Stimulated activated CD8-positive, alpha-beta memory T cell treated with anti-CD3 and anti-CD28 coated beads, Interleukin-12 subunit alpha, Interleukin-12 subunit beta, amount 100 ng/mL, for 4 hours (primary cell): ENCODE results near the gene GLB1L3.
A peak's percentile ranks its signal among the peaks of the same experiment; 100 is the strongest.
"Not testable (repeated sequence)": the region's sequence is repeated elsewhere in the genome, so short reads cannot be mapped to it uniquely, and the experiment has no call there.

ENCODE experiments used
- DNase-seq: peaks from one replicate; pipeline ENCODE4 v3.0.0-alpha.2; 2020; ENCODE audit warnings: low read depth

Gene GLB1L3

GRCh38 chr11:134252346-134253187 is 23.6 kb upstream of the GLB1L3 start:
- DNase-seq = no peak

DNA sequence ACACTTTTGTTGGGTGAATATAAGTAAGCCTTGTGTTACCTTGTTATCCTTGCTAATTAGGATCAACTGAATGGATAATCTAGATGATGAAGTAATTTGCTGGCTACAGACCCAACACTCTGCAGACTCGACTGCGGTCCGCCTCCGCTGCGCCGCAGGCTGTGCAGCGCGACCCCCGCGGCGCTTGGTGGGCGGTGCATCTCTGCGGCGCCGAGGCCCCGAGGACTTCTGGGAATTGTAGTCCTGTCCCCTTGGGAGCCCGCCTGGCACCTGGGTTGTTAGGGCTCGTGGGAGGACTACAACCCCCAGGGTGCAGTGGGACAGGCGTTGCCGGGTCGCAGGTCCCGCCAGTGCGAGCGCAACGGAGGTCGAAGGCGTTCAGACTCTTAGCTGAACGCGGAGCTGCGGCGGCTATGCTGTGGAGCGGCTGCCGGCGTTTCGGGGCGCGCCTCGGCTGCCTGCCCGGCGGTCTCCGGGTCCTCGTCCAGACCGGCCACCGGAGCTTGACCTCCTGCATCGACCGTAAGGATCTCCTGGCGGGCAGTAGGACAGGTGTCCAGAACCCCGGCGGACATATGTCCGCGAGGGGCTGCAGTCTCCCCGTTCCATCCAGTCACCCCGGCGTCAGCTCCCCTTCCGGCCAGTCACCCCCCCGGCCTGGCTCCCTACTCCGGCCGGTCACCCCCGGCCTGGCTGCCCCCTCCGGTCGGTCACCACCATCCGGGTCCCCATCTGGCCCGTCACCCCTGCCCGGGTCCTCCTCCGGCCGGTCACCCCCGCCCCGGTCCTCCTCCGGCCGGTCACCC is 22.8 kb upstream of the GLB1L3 start, which contains the start of the genes ACAD8 and THYN1:
ACAD8 (plus strand) TSS at position 381 of the 806 bp plus-strand sequence; CDS start at position 414, 33 bp downstream.
THYN1 (minus strand) TSS at position 165 of the 806 bp plus-strand sequence. CDS start 470 bp downstream, outside the sequence.
- DNase-seq = peak; percentile 92

DNA sequence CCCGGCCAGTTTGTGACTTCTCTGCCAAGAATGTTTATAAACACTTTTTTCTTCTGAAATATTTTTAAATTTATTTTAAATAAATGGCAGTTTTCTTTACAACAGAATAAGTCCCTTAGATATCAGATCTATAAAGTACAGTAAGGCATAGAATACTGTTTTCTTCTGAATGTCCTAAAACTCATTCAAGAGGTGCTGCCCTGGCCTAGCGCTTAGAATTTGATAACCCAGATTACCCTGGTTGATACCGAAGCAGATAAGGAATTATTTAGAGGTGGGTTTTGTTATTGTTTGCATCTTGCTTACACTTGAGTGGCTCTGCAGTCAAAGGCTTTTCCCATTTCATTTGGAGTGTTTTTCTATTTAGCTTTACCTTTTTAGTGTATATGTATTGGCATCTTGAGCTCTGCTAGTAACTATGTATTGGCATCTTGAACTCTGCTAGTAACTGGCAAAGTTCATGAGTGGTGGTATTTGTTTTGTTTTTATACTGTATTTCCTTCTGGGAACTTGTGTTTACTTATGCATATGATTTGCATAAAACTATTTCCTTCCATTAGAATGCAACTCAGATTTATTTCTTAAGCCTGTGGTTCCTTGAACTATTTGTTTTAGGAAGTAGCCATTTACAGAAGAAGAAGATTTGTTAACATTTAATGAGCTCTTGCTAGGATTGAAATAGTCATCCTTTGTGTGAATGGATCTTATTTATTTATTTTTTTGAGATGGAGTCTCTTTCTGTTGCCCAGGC is 21.6 kb upstream of the GLB1L3 start:
- DNase-seq = no peak

DNA sequence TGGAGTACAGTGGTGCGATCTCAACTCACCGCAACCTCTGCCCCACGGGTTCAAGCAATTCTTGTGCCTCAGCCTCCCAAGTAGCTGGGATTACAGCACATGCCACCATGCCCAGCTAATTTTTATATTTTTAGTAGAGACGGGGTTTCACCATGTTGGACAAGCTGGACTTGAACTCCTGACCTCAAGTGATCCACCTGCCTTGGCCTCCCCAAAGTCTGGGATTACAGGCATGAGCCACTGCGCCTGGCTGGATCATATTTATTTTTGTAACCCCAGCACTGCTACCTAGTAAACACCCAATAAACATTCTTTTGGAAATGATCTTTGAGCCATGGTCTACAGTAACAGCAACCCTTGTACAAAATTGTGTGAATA is 21.0 kb upstream of the GLB1L3 start:
- DNase-seq = not testable (repeated sequence)

- DNase-seq = no peak
Observed at GRCh38 chr11:134257101-134257500, 19.1 kb upstream of the GLB1L3 start.

GRCh38 chr11:134258577-134258976 is 17.6 kb upstream of the GLB1L3 start:
- no peak for DNase-seq

DNA sequence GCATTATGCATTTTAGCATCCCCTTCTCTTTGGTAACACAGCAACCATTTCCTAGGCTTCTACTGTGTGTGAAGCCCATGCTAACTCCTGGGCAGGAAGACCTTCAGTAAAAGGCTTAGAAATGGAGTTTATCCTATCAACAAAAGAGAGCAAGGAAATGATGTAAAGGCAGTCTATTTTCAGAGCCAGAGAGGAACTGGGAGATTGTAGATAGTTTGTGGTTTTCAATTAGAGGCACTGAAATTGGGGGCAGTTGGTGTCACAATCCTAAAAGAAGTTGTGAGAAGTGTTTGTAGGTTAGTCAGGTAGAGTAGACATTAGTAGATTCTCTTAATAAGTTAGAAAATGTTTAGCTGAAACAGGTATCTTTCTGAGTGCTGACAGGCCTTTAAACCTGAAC is 15.7 kb upstream of the GLB1L3 start:
- no peak for DNase-seq

DNA sequence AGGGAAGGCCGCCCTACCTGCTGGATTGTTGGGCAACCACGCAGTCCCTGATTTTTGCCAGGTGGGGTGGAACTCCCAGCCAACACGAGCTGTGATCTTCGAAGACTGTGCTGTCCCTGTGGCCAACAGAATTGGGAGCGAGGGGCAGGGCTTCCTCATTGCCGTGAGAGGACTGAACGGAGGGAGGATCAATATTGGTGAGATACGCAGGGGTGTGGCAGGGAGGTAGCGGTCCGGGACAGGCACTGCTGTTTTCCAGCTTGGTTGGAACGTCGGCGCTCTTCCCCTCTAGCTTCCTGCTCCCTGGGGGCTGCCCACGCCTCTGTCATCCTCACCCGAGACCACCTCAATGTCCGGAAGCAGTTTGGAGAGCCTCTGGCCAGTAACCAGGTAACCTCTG is 15.2 kb upstream of the GLB1L3 start:
- DNase-seq = no peak

GRCh38 chr11:134261626-134262488 is 14.3 kb upstream of the GLB1L3 start:
- DNase-seq = no peak

- DNase-seq = no peak
Observed at GRCh38 chr11:134264966-134265764, 11.0 kb upstream of the GLB1L3 start.

DNA sequence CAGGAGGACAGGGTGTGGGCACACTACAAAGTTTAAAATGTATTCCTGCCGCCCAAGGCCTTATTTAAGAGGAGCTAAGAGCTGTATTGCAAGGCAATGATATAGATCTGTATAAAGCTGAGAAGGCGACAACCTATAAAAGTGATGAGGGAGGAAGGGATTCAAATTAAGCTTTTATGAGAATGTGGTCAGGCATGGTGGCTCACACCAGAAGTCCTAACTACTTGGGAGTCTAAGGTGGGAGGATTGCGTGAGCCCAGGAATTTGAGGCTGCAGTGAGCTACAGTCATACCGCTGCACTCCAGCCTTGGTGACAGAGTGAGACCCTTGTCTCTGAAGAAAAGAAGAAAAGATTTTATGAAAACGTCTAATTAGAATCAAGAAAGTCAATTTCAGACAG is 9.7 kb upstream of the GLB1L3 start:
- DNase-seq = no peak

DNA sequence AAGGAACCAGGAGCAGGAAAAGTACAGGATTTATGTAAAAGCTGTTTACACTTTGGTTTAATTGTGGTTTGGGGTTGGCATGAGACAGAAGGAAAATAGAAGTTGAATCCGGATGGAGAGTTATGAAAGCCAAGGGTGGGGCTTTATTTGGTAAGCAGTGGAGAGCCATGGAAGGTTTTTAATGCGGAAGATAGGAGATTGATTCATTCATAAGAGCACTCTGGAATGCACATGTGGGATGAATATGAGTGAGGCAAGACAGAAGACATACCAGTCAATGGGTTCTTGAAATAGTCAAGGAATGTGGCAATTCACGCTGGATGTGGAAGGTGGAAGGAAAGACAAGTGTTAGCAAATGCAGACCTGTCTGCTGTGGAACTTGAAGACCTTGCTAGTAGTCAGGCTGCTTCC is 9.3 kb upstream of the GLB1L3 start:
- no peak for DNase-seq

DNA sequence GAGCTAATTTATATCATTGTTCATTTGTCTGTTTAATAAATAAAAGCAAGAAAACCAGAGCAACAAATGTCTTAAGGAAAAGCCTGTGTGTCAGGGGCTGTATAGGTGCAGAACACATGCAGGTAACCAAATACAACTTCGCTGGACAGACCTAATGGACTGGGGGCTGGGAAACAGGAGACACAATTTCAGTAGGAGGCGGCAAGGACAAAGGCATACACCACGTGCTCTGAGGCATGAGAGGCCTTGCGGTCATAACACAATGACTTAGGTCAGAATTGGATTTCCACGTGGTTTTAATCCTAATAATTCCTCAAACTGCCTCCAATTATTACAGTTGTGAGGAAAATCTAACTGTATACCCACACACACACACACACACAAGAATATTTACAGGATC is 8.7 kb upstream of the GLB1L3 start:
- DNase-seq = no peak

GRCh38 chr11:134267966-134268365 is 8.2 kb upstream of the GLB1L3 start:
- DNase-seq = no peak

DNA sequence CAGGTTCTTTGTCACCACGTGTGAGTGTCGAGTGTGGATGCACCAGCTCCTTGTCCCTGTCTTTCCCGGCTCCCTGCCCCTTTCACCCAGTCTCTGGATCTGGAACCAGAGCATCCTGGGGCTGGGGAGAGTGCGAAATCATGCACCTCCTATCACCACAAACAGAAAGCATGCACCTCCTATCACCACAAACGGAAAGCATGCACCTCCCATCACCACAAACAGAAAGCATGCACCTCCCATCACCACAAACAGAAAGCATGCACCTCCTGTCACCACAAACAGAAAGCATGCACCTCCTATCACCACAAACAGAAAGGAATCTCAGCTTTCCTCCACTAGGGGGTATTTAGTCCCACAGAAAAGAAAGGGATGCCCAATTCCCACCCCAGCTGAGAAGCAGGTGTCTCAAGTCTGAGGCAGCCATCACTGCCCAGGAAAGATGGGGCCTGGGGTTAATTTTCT is 5.9 kb upstream of the GLB1L3 start:
- no peak for DNase-seq

DNA sequence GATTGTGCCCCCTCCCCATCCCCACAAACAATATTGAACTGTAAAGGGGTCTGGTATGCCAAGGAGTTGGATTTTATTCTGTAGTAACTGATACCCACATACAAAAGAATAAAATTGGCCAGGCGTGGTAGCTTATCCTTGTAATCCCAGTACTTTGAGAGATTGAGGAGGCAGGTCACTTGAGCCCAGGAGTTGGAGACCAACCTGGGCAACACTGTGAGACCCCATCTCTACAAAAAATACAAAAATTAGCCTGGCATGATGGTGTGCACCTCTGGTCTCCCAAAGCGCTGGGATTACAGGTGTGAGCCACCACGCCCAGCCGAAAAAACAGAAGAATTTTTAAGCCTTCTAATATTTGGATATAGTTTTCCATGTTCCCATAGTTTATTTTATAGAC is 4.2 kb upstream of the GLB1L3 start:
- DNase-seq = no peak

DNA sequence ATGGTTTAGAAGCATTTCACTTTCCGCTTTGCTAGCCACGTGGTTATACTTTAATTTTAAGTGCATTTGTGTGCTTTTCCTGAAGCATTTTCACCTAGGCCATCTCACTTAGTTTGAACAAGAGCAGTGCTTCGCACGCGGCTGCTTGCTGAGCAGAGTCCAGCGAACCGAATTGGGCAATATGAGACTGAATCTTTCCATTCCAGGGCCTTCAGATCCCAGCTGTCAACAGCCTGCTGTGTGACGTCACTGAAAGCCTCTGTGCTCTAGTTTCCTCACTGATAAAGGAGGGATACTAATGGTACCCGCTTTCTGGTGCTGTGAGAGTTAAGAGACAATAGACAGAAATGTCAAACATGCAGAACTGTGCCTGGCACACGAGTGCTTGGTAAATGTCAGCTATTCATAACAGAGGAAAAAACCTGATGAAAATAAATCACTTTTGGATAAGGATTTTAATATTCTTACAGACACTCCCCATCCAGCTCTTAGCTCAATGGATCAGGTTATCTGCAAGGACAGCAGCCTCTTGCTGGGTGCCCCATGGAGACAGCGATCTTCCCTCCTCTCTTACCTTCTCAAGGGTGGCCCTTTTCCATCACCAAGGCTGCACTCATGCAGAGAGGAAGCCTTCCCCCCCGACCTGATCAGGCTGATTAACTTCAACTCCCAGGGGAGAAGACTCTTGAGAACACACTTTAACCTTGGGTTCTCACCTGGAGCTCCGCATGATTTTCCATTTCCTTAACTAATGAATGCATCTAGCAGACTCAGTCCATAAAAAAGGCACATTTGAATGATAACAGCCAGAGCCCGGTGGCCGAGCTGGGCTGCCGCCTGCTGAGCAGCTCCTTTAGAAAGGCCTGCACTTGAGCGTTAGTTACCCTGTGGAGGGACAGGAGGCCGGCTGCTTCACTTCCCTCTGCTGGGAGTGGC is 3.5 kb upstream of the GLB1L3 start:
- no peak for DNase-seq

GRCh38 chr11:134273317-134273712 is 2.9 kb upstream of the GLB1L3 start:
- no peak for DNase-seq

- no peak for DNase-seq
Observed at GRCh38 chr11:134275188-134275533, 1.0 kb upstream of the GLB1L3 start.
